Keratinocyte (primary cell): ENCODE results near the gene TXNDC17. TPM values are rescaled to one million over a fixed set of nuclear protein-coding genes. Genes with fewer than 3 reads are reported as not detected.

ENCODE experiments used
- DNase-seq: peaks from one replicate; pipeline ENCODE4 v3.0.0-alpha.2; 2011; ENCODE audit warnings: low read depth, missing footprints, low spot score
- FAIRE-seq: peaks from 2 replicates; lab custom pipeline; 2011; peaks lifted over from hg19 to GRCh38; lab: Jason Lieb, UNC
- H2AFZ ChIP-seq: 2 replicates; pipeline ENCODE4 v1.6.0; 2012; ENCODE audit warnings: low read length, control low read depth, inconsistent platforms; ENCODE audit not compliant: control insufficient read depth
- H3K27ac ChIP-seq: 2 replicates; pipeline ENCODE4 v1.5.1; 2011; ENCODE audit warnings: low read length; ENCODE audit not compliant: control insufficient read depth, insufficient read depth
- H3K27me3 ChIP-seq: 3 replicates; pipeline ENCODE4 v1.6.0; 2011; ENCODE audit warnings: low read length; ENCODE audit not compliant: control insufficient read depth, insufficient read depth; ENCODE audit errors: extremely low read depth
- H3K36me3 ChIP-seq, 2 experiments: 2 replicates in 1 of 2; 3 replicates in 1 of 2; pipeline ENCODE4 v1.5.1; 2011; ENCODE audit warnings: low read length in 2 of 2, mild to moderate bottlenecking in 1 of 2; ENCODE audit not compliant: control insufficient read depth in 2 of 2, insufficient read depth in 2 of 2; ENCODE audit errors: extremely low read depth in 1 of 2
- H3K4me1 ChIP-seq: 3 replicates; pipeline ENCODE4 v1.5.1; 2011; ENCODE audit warnings: low read length; ENCODE audit not compliant: control insufficient read depth, insufficient read depth; ENCODE audit errors: extremely low read depth
- H3K4me2 ChIP-seq: 3 replicates; pipeline ENCODE4 v1.6.0; 2011; ENCODE audit warnings: low read depth, low read length; ENCODE audit not compliant: control insufficient read depth, insufficient read depth; ENCODE audit errors: extremely low read depth
- H3K4me3 ChIP-seq, 3 experiments: fragments of 200-600 bp in 1 of 3; sonication (generic) in 1 of 3; 2 replicates in 2 of 3; 3 replicates in 1 of 3; pipeline ENCODE4 v1.5.1; 2011 to 2016; ENCODE audit warnings: low read length in 3 of 3, mild to moderate bottlenecking in 3 of 3, control low read depth in 2 of 3, inconsistent platforms in 1 of 3, low read depth in 1 of 3, mixed read lengths in 1 of 3, mixed run types in 1 of 3, moderate library complexity in 1 of 3; ENCODE audit not compliant: control insufficient read depth in 2 of 3, insufficient read depth in 2 of 3; ENCODE audit errors: extremely low read depth in 1 of 3
- H3K79me2 ChIP-seq: 2 replicates; pipeline ENCODE4 v1.6.0; 2012; ENCODE audit warnings: low read length; ENCODE audit not compliant: control insufficient read depth, insufficient read depth
- H3K9ac ChIP-seq: 3 replicates; pipeline ENCODE4 v1.6.0; 2011; ENCODE audit warnings: low read length; ENCODE audit not compliant: control insufficient read depth, insufficient read depth; ENCODE audit errors: extremely low read depth
- H3K9me1 ChIP-seq: 3 replicates; pipeline ENCODE4 v1.6.0; 2011; ENCODE audit warnings: low read length; ENCODE audit not compliant: control insufficient read depth, insufficient read depth; ENCODE audit errors: extremely low read depth
- H3K9me3 ChIP-seq: 2 replicates; pipeline ENCODE4 v1.5.1; 2012; ENCODE audit warnings: low read depth, low read length; ENCODE audit not compliant: control insufficient read depth
- H4K20me1 ChIP-seq: 3 replicates; pipeline ENCODE4 v1.6.0; 2011; ENCODE audit warnings: low read length; ENCODE audit not compliant: control insufficient read depth, insufficient read depth; ENCODE audit errors: extremely low read depth
- CTCF ChIP-seq, 3 experiments: IDR thresholded peaks in 1 of 3; conservative IDR thresholded peaks in 1 of 3; optimal IDR thresholded peaks in 1 of 3; 2 replicates in 2 of 3; 3 replicates in 1 of 3; pipeline versions ENCODE3 to v1.5.1; 2011; ENCODE audit warnings: low read length in 3 of 3, mild to moderate bottlenecking in 3 of 3, moderate library complexity in 2 of 3, control low read depth in 1 of 3, inconsistent platforms in 1 of 3; ENCODE audit not compliant: insufficient read depth in 2 of 3; ENCODE audit errors: extremely low read depth in 1 of 3
- EZH2 ChIP-seq: IDR thresholded peaks from one replicate; pipeline ENCODE4 v1.6.1; 2012; ENCODE audit warnings: inconsistent platforms, mild to moderate bottlenecking, low read length, moderate library complexity
- dilution Hi-C: fragments of 300-500 bp; cut with MboI; formaldehyde crosslinking; loops from one replicate; pipeline ENCODE4 v1.7.0; 2020; ENCODE audit warnings: low sequenced_read_pairs; ENCODE audit not compliant: extremely low pct_ligation_motif_present
- polyA plus RNA-seq, 5 experiments: library from polyadenylated mRNA; depleted of rRNA in 3 of 5; stranded (reverse) in 3 of 5; stranded (forward) in 1 of 5; unstranded in 1 of 5; fragments of >200 nt; gene quantifications; 1 replicate in 1 of 5; 2 replicates in 3 of 5; 3 replicates in 1 of 5; pipeline versions ENCODE4 v1.2.1 to v1.2.3, GENCODE V29; 2011 to 2012; ENCODE audit warnings: missing spikeins in 2 of 5, low read depth in 1 of 5, low replicate concordance in 1 of 5

Gene TXNDC17
- polyA plus RNA-seq, 1 donor (not counting 4 experiments of a cell fraction or from before 2014, with no cell fraction given): 1,215 TPM

- dilution Hi-C loops: no loop called here
- no peak overlapping the region for H3K4me2 ChIP-seq
- H3K9ac ChIP-seq: no peak overlapping the region
- H4K20me1 ChIP-seq: no peaks in the 10 kb centered on the region
- peaks cover 9% of the 10 kb centered on the region for H3K4me1 ChIP-seq
- H3K79me2 ChIP-seq: no peaks in the 10 kb centered on the region
- H3K9me1 ChIP-seq: no peaks in the 10 kb centered on the region
- no peaks in the 10 kb centered on the region for H3K9me3 ChIP-seq
- FAIRE-seq (no peak), DNase-seq (no peak)
- no peaks in the 10 kb centered on the region for H3K36me3 ChIP-seq
- H3K4me3 ChIP-seq: no peak overlapping the region
- H2AFZ ChIP-seq: no peak overlapping the region
- no peaks in the 10 kb centered on the region for H3K27me3 ChIP-seq
- no peak overlapping the region for H3K27ac ChIP-seq
- TF ChIP-seq EZH2 (no peak), CTCF (optimal IDR thresholded peaks at IDR 0.05 in 1 of 3, IDR thresholded peaks at IDR 0.05 in 1 of 3, conservative IDR thresholded peaks at IDR 0.05 in 1 of 3; ENCODE audit: extremely low read depth in 1 of 3, insufficient read depth in 2 of 3, low read length in 3 of 3) (no peak)
Measured at GRCh38 chr17:6660101-6660500, 19.2 kb downstream of the TXNDC17 start.

DNA sequence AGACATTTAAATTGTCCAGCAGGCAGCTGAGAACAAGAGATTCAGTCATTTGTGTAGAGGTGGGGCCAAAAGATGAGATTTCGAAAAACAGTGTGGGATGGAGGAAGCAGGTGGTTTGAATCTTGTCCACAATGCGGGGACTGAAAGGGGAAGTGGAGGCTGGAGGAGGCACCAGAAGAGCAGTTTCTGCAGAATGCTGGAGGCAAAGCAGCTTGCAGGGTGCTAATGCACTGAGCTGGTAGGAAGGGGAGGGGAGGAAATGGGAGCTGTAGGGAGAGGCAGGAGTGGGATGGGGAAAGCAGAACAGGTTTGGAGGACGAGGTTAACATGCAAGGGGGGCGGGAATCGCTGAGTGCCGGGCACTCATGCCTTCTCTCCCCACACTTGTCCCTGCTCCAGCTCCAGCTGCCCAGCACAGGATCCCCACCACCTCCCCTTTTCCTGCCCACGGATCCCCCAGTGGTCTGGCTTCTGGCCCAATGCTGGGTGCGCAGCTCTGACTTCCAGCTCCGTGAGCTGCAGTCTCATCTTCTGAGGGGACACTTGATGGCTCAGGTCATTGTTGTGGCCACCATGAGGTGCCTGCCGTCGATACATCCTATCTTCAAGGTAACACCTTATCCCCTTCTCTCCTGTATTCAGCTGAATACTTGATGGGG lies 20.1 kb downstream of the TXNDC17 start:
- no peaks in the 10 kb centered on the region for H3K9me1 ChIP-seq
- no peak for FAIRE-seq
- H3K79me2 ChIP-seq: no peaks in the 10 kb centered on the region
- H3K4me2 ChIP-seq: no peak overlapping the region
- dilution Hi-C loops: no loop called here
- no peak overlapping the region for H3K27ac ChIP-seq
- H3K9me3 ChIP-seq: no peaks in the 10 kb centered on the region
- peaks cover 6% of the 10 kb centered on the region for H3K4me1 ChIP-seq
- TF ChIP-seq EZH2 (no peak), CTCF (optimal IDR thresholded peaks at IDR 0.05 in 1 of 3, IDR thresholded peaks at IDR 0.05 in 1 of 3, conservative IDR thresholded peaks at IDR 0.05 in 1 of 3; ENCODE audit: extremely low read depth in 1 of 3, insufficient read depth in 2 of 3, low read length in 3 of 3) (no peak)
- no peaks in the 10 kb centered on the region for H3K36me3 ChIP-seq
- no peaks in the 10 kb centered on the region for H4K20me1 ChIP-seq
- no peak for DNase-seq
- no peak overlapping the region for H3K4me3 ChIP-seq
- H3K27me3 ChIP-seq: no peaks in the 10 kb centered on the region
- no peak overlapping the region for H2AFZ ChIP-seq
- no peak overlapping the region for H3K9ac ChIP-seq
